ENCODE measurements around the gene MBNL3.

DNA sequence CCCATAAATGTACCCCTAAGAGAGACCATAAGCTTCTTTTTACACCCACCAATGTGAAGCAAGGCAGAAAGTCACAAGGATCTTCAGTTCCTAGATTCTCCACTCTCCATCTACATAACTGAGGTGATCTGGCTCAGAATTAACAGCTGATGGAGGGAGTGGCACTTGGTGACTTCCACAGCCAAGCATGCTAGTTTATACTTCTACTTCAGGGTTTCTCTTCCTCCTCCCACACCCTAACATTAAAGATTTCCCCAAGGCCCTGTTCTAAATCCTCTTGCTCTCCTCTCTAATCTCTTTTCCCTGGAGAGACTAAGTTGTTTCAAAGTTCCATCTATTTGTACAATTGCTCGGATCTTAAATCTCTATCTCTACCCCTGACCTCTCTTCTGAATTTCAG lies 81.1 kb downstream of the MBNL3 start:
- TF ChIP-seq EZH2 (IDR thresholded peaks at IDR 0.05) (no peak), POLR2AphosphoS5 (IDR thresholded peaks at IDR 0.05; ENCODE audit: borderline replicate concordance, low read depth, low read length) (no peak), FOXP2 (optimal IDR thresholded peaks at IDR 0.05; ENCODE audit: control extremely low read depth, extremely low read length, insufficient read depth) (no peak)
